Breast epithelium (tissue), 3 donors: Measurements from ENCODE around the gene TTLL6.

Source experiments
- CTCF ChIP-seq, 3 donors: fragments of 450-650 bp; IDR thresholded peaks; one replicate each; pipeline ENCODE4 v1.5.1; 2016 to 2017; ENCODE audit warnings: antibody characterized with exemption in 3 of 3, mild to moderate bottlenecking in 3 of 3, moderate library complexity in 3 of 3
- POLR2A ChIP-seq: fragments of 450-650 bp; IDR thresholded peaks from one replicate; pipeline ENCODE4 v1.6.1; 2016; ENCODE audit warnings: antibody characterized with exemption, mild to moderate bottlenecking, moderate library complexity

DNA sequence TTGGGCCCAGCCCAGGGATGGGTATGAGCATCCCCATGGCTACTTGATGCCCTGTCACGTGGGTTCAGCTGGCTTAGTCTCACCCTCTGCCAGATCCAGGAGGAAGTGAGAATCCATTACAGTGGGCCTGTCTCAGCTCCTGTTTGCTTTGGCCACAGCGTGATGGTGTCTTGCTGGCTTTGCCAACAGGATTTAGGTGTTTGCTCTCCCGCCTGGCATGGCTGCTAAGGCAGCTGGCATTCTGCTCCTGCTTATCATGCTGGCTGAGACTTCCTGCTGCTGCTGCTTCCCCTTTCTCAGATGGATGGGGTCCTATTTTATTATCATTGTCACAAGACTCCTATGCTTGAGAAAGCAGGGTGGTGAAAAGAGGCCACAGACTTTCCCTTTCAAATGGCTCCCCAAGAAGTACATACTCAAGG, 60.2 kb downstream of the TTLL6 start:
- TF ChIP-seq CTCF (IDR thresholded peaks at IDR 0.05) (no peak), POLR2A (no peak)
